ENCODE results near the gene R3HDM1.
"Not testable (repeated sequence)": the region's sequence is repeated elsewhere in the genome, so short reads cannot be mapped to it uniquely, and the experiment has no call there.

Gene R3HDM1

GRCh38 chr2:135530313-135531230 is 712 bp upstream of the R3HDM1 start, which contains the start of gene ZRANB3:
ZRANB3 (minus strand) TSS chr2:135531218.
- TF ChIP-seq, protein P1, sequence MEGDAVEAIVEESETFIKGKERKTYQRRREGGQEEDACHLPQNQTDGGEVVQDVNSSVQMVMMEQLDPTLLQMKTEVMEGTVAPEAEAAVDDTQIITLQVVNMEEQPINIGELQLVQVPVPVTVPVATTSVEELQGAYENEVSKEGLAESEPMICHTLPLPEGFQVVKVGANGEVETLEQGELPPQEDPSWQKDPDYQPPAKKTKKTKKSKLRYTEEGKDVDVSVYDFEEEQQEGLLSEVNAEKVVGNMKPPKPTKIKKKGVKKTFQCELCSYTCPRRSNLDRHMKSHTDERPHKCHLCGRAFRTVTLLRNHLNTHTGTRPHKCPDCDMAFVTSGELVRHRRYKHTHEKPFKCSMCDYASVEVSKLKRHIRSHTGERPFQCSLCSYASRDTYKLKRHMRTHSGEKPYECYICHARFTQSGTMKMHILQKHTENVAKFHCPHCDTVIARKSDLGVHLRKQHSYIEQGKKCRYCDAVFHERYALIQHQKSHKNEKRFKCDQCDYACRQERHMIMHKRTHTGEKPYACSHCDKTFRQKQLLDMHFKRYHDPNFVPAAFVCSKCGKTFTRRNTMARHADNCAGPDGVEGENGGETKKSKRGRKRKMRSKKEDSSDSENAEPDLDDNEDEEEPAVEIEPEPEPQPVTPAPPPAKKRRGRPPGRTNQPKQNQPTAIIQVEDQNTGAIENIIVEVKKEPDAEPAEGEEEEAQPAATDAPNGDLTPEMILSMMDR (IDR thresholded peaks at IDR 0.05; ENCODE audit: poor library complexity, severe bottlenecking), result no peak
- ATAC-seq (ENCODE audit: low read depth) (peak; percentile 85), DNase-seq (ENCODE audit: low spot score) (peak; percentile 96)
- Histone ChIP-seq H3K4me3 (ENCODE audit: severe bottlenecking) (peak within 1 kb of the TSS; percentile 51), H3K4me1 (ENCODE audit: insufficient read depth, poor library complexity, severe bottlenecking) (peaks cover 17% of the 10 kb centered on the region), H3K36me3 (ENCODE audit: low read depth) (peaks cover 11% of the 10 kb centered on the region; the same call in 1 of the 2 replicates), H3K9me3 (ENCODE audit: severe bottlenecking) (no peaks in the 10 kb centered on the region), H3K27ac (ENCODE audit: poor library complexity, severe bottlenecking) (peak within 1 kb of the TSS; percentile 83), H3K27me3 (ENCODE audit: insufficient read depth, poor library complexity, severe bottlenecking) (no peaks in the 10 kb centered on the region)

- DNase-seq (ENCODE audit: low spot score), result no peak
- TF ChIP-seq, protein P1 (IDR thresholded peaks at IDR 0.05; ENCODE audit: poor library complexity, severe bottlenecking), result no peak
- H3K9me3 ChIP-seq (ENCODE audit: severe bottlenecking), result no peaks in the 10 kb centered on the region
- ATAC-seq (ENCODE audit: low read depth), result no peak
- H3K36me3 ChIP-seq (ENCODE audit: low read depth), result peaks cover 12% of the 10 kb centered on the region
- H3K4me1 ChIP-seq (ENCODE audit: insufficient read depth, poor library complexity, severe bottlenecking), result peaks cover 16% of the 10 kb centered on the region
- H3K27me3 ChIP-seq (ENCODE audit: insufficient read depth, poor library complexity, severe bottlenecking), result no peaks in the 10 kb centered on the region
- peak overlapping the region; percentile 51 for H3K4me3 ChIP-seq (ENCODE audit: severe bottlenecking)
- H3K27ac ChIP-seq (ENCODE audit: poor library complexity, severe bottlenecking), result peak overlapping the region; percentile 83
These were observed 1.3 kb downstream of the R3HDM1 start for GRCh38 chr2:135532581-135532980.

DNA sequence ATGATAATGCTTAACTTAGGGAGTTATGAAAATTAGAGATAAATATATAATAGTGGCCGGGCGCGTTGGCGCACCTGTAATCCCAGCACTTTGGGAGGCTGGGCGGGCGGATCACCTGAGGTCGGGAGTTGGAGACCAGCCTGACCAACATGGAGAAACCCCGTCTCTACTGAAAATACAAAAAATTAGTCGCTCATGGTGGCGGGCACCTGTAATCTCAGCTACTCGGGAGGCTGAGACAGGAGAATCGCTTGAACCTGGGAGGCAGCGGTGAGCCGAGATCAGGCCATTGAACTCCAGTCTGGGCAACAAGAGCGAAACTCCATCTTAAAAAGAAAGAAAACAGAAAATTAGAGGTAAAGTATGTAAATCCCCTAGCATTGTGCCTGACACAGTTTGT is 2.3 kb downstream of the R3HDM1 start:
- H3K27ac ChIP-seq (ENCODE audit: poor library complexity, severe bottlenecking); H3K27me3 ChIP-seq (ENCODE audit: insufficient read depth, poor library complexity, severe bottlenecking); H3K9me3 ChIP-seq (ENCODE audit: severe bottlenecking); ATAC-seq (ENCODE audit: low read depth); H3K4me3 ChIP-seq (ENCODE audit: severe bottlenecking); H3K4me1 ChIP-seq (ENCODE audit: insufficient read depth, poor library complexity, severe bottlenecking); DNase-seq (ENCODE audit: low spot score): not testable (repeated sequence)
- H3K36me3 ChIP-seq (ENCODE audit: low read depth), result peaks cover 18% of the 10 kb centered on the region

- Histone ChIP-seq H3K27ac (ENCODE audit: poor library complexity, severe bottlenecking) (no peak overlapping the region), H3K27me3 (ENCODE audit: insufficient read depth, poor library complexity, severe bottlenecking) (no peaks in the 10 kb centered on the region), H3K36me3 (ENCODE audit: low read depth) (0 out of 2 replicates have a peak, but pooled peaks cover 4% of the 10 kb centered on the region), H3K4me3 (ENCODE audit: severe bottlenecking) (no peak overlapping the region), H3K4me1 (ENCODE audit: insufficient read depth, poor library complexity, severe bottlenecking) (no peaks in the 10 kb centered on the region), H3K9me3 (ENCODE audit: severe bottlenecking) (no peaks in the 10 kb centered on the region)
- ATAC-seq (ENCODE audit: low read depth) (no peak), DNase-seq (ENCODE audit: low spot score) (no peak)
- TF ChIP-seq, protein P1 (IDR thresholded peaks at IDR 0.05; ENCODE audit: poor library complexity, severe bottlenecking), result no peak
These were observed 15.2 kb downstream of the R3HDM1 start for GRCh38 chr2:135546436-135546835.

DNA sequence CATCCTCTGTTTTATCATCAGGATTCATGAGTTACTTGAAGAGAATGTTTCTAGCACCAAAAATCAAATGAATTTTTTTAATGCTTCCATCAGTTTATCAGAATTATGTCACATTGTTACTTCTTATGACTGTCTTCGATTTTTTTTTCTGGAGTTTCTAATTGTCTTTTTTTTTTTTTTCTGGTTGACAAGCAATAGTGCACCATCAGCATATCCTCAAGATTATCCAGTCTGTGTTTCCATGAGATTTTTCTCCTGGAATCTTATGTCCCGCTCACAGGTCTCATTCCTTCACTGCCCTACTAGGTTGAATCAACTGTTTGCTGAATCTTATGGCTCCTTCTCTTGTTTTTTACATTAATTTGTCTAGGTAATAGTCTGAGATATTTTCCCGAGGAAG is 16.0 kb downstream of the R3HDM1 start:
- H3K36me3 ChIP-seq (ENCODE audit: low read depth), result 0 out of 2 replicates have a peak, but pooled peaks cover 4% of the 10 kb centered on the region
- H3K9me3 ChIP-seq (ENCODE audit: severe bottlenecking), result no peaks in the 10 kb centered on the region
- H3K27me3 ChIP-seq (ENCODE audit: insufficient read depth, poor library complexity, severe bottlenecking), result no peaks in the 10 kb centered on the region
- TF ChIP-seq, protein P1 (IDR thresholded peaks at IDR 0.05; ENCODE audit: poor library complexity, severe bottlenecking), result no peak
- no peak overlapping the region for H3K27ac ChIP-seq (ENCODE audit: poor library complexity, severe bottlenecking)
- DNase-seq (ENCODE audit: low spot score) (no peak), ATAC-seq (ENCODE audit: low read depth) (no peak)
- no peak overlapping the region for H3K4me3 ChIP-seq (ENCODE audit: severe bottlenecking)
- H3K4me1 ChIP-seq (ENCODE audit: insufficient read depth, poor library complexity, severe bottlenecking), result no peaks in the 10 kb centered on the region

All from RWPE2 (cell line).